Tibial nerve (tissue), 4 donors: ENCODE results near the gene RPS6KA2.

Experiments used
- EP300 ChIP-seq, 2 donors: sonication (generic); formaldehyde crosslinking; IDR thresholded peaks; one replicate each; pipeline ENCODE4 v1.6.1; 2017; ENCODE audit warnings: antibody characterized with exemption in 2 of 2, mild to moderate bottlenecking in 1 of 2
- POLR2A ChIP-seq, 2 donors: fragments of 450-650 bp; IDR thresholded peaks; one replicate each; pipeline ENCODE4 v1.6.1; 2017; ENCODE audit warnings: antibody characterized with exemption in 2 of 2, mild to moderate bottlenecking in 2 of 2, moderate library complexity in 2 of 2
- TF ChIP-seq, protein P1 (sequence below), 5 experiments: fragments of 200-600 bp in 3 of 5; fragments of 450-650 bp in 2 of 5; sonication (generic) in 3 of 5; IDR thresholded peaks; one replicate each; pipeline ENCODE4 v1.5.1; 2016 to 2019; ENCODE audit warnings: antibody characterized with exemption in 5 of 5, mild to moderate bottlenecking in 3 of 5, moderate library complexity in 2 of 5

DNA sequence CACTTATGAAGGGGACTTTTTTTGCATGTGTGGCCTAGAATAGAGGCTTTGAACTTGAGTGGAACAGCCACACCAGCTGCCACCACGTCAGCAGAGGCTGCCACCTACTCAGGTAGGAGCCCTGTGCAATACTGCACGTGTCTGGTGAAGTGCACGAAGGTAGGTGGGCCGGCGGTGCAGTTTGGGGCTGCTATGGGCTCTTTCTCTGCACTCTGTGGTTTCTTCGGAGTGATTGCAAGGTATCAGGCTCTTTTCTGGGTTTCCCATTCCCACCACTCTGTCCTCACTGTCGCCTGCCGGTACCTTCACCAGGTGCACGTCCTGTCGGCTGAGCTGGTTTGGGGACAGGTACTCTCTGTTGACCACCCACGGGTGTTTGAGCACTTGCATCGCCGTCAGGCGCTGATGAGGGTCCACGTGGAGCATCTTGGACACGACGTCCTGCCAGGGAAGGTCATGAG lies 213.5 kb downstream of the RPS6KA2 start:
- TF ChIP-seq, protein P1, sequence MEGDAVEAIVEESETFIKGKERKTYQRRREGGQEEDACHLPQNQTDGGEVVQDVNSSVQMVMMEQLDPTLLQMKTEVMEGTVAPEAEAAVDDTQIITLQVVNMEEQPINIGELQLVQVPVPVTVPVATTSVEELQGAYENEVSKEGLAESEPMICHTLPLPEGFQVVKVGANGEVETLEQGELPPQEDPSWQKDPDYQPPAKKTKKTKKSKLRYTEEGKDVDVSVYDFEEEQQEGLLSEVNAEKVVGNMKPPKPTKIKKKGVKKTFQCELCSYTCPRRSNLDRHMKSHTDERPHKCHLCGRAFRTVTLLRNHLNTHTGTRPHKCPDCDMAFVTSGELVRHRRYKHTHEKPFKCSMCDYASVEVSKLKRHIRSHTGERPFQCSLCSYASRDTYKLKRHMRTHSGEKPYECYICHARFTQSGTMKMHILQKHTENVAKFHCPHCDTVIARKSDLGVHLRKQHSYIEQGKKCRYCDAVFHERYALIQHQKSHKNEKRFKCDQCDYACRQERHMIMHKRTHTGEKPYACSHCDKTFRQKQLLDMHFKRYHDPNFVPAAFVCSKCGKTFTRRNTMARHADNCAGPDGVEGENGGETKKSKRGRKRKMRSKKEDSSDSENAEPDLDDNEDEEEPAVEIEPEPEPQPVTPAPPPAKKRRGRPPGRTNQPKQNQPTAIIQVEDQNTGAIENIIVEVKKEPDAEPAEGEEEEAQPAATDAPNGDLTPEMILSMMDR (IDR thresholded peaks at IDR 0.05), result no peak
- TF ChIP-seq POLR2A (IDR thresholded peaks at IDR 0.05) (no peak), EP300 (IDR thresholded peaks at IDR 0.05) (no peak)
